Measurements from ENCODE around the gene DNAAF5.

DNAAF5 gene

DNA sequence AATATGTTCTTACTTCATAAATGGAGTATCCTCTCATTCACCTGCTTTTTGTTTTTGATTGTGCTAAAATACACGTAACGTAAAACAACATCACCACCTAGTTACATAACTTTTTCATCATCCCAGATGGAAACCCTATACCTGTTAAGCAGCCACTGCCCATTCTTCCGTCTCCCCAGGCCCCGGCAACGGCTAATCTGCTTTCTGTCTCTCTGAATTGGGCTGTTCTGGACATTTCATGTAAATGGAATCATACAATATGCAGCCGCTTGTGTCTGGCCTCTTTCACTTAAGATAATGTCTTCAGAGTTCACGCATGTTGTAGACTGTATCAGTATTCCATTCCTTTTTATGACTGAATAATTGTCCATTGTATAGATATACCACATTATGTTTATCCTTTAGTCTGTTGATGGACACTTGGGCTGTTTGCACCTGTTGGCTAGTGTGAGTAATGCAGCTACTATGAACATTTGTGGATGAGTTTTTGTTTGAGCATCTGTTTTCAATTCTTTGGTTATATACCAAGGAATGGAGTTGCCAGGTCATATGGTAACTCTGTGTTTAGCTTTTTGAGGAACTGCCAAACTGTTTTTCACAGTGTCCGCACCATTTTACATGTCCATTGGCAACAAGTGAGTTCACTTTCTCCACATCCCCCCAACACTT, 91.7 kb downstream of the DNAAF5 start:
- peak; percentile 28 for DNase-seq

DNA sequence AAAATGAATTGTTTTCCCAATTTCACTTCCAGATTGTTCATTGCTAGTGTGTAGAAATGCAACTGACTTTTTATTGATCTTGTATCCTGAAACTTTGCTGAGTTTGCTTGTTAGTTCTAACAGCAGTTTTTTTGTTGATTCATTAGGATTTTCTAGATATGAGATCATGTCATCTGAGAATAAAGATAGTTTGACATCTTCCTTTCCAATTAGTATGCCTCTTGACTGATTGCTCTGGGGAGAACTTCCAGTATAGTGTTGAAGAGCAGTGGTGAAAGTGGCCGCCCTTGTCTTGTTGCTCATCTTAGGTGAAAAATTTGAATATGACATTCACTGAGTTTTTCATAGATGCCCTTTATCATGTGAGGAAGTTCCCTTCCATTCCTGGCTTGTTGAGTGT, 93.8 kb downstream of the DNAAF5 start:
- DNase-seq, result no peak

DNA sequence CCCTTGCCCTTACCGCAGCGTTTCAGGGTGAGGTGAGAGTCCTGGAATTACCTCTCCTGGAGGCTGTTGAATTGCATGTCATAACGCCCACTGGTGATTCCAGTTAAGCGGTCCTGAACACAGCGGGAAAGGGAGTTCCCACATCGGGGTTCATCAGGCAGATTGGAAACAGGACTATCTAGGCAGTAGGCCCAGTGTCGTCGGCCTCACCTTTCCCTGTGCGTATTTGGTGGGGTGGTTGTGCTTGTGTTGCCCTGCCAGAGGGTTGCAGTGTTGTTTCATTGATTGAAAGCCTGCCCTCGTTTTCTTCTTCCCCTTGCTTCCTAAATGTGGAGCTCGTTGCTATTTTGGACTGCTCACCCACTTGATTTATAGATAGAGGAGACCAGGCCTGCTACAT, 95.2 kb downstream of the DNAAF5 start:
- DNase-seq, result no peak

DNA sequence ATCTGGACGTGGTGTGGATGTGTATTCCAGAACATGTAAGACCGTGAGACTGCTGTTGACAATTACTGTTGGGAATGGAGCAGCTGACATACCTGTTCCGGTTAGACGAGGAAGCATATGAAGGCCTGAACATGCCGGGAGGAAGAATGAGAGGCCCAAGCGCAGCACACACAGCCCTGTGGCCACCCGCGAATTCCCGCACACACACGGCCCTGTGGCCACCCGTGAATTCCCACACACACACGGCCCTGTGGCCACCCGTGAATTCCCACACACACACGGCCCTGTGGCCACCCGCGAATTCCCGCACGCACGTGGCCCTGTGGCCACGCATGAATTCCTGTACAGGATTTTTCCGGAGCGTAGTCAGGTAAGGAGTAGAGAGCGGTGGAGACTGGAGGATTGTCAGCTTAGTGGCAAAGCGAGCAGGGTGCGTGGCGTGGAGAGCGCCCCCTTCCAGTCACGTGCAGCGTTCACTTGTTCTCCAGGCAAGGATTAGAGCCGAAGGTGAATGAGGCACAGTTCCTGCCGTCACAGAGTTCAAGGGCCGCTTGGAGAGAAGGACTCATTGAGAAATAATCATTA, 96.3 kb downstream of the DNAAF5 start:
- DNase-seq, result no peak

- DNase-seq, result no peak
Measured at GRCh38 chr7:823649-824048, 97.2 kb downstream of the DNAAF5 start.

DNA sequence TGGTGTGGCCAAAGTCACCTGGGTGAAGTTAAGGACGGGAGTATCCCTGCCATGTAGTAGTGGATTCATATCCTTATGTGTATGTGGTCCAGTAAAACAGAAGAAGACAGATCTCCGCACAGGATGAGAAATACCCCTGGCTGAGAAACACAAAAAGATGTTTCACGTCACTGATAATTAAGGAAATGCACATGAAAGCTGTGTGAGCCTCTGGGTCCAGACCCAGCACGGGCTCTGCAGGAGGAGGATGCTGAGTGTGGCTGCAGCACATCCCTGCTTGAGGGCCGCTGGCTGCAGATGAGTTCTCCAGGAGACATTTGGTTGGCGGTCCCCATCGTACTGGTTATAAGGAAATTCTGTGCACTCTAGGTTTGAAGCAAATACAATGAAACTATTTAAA, 97.6 kb downstream of the DNAAF5 start:
- no peak for DNase-seq

DNA sequence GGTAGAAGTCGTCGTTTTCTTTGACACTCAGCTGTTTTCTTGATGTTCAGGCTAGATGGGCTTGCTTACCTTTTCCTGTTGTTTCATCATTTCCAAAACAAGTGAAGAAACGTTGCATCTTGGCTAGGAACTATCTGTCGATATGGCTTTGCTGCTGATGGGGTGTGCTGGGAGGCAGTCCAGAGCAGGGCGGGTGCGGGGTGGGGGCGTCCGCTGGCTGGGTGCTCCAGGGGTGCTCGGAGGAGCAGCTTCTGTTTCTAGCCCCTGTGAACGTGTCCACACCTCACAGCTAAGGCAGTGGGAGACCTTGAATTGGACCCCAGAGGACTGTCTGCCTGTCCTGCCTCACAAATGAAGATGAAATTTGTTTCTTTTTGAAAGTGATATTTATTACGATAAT, 98.2 kb downstream of the DNAAF5 start:
- no peak for DNase-seq

GRCh38 chr7:825386-825785, 98.9 kb downstream of the DNAAF5 start:
- DNase-seq, result no peak

- DNase-seq, result no peak
Measured at GRCh38 chr7:826230-826917, 99.9 kb downstream of the DNAAF5 start.

- DNase-seq, result no peak
Measured at GRCh38 chr7:828793-829561, 102.5 kb downstream of the DNAAF5 start.

GRCh38 chr7:830069-830468, 103.6 kb downstream of the DNAAF5 start:
- no peak for DNase-seq

GRCh38 chr7:831596-832166, 105.2 kb downstream of the DNAAF5 start:
- peak; percentile 42 for DNase-seq

- DNase-seq, result peak; percentile 71
Measured at GRCh38 chr7:832167-832967, 105.9 kb downstream of the DNAAF5 start, which contains the start of gene SUN1. SUN1 (plus strand) TSS chr7:832476; CDS start chr7:832525, 49 bp downstream.

DNA sequence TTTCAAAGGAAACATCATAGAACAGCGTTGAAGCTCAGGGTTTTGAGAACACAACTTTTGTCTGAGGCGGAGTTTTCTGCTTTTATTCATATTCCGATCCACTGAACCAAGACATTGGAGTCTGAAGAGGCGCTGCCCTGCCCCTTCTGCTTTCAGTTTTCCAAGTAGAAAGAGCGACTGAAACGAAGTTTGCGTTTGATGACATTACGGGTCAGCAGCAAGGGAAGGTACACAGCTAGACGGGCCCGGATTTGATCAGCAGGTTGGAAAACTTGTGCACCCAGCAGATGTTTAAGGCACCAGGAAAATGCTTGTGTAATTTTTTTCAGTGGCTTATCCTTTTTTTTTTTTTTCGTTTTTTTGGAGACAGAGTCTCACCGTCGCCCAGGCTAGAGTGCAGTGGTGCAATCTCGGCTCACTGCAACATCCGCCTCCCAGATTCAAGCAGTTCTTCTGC, 106.5 kb downstream of the DNAAF5 start:
- no peak for DNase-seq

- no peak for DNase-seq
Measured at GRCh38 chr7:833601-834258, 107.2 kb downstream of the DNAAF5 start.

DNA sequence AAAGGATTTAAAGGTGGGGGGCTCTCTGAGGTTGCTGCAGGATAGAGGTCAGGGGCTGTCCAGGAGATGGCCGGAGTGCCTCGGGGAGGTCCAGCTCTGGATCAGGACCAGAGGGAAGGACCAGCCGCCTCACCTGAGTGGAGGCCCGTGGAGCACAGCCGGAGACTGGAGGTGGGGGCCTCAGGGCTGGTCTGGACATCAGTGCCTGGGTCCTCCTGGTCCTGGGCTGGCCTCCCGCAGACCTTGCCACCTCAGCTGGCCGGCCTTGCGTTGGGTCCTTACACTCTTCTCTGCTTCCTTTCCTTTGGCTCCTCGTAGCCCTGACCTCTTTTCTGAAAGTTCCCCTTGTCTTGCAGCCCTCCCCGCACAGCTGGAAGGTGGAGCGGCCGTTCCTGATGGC, 107.8 kb downstream of the DNAAF5 start:
- DNase-seq, result no peak

DNA sequence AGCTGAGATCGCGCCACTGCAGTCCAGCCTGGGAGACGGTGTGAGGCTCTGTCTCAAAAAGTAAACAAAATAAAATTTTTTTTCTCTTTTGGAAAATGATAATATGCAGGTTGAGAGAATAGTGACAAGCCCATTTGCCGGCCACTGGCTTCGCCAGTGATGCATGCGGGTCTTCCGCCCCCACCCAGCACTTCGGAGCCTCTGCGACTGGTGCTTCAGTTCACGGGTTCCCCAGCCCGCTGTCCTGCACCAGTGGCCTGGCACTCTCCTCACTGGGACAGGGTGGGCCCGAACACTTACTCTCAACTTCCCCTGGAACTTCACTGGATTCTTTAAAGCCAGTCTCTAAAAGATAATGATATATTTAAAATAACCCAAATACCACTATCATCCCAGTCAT, 108.5 kb downstream of the DNAAF5 start:
- no peak for DNase-seq

DNA sequence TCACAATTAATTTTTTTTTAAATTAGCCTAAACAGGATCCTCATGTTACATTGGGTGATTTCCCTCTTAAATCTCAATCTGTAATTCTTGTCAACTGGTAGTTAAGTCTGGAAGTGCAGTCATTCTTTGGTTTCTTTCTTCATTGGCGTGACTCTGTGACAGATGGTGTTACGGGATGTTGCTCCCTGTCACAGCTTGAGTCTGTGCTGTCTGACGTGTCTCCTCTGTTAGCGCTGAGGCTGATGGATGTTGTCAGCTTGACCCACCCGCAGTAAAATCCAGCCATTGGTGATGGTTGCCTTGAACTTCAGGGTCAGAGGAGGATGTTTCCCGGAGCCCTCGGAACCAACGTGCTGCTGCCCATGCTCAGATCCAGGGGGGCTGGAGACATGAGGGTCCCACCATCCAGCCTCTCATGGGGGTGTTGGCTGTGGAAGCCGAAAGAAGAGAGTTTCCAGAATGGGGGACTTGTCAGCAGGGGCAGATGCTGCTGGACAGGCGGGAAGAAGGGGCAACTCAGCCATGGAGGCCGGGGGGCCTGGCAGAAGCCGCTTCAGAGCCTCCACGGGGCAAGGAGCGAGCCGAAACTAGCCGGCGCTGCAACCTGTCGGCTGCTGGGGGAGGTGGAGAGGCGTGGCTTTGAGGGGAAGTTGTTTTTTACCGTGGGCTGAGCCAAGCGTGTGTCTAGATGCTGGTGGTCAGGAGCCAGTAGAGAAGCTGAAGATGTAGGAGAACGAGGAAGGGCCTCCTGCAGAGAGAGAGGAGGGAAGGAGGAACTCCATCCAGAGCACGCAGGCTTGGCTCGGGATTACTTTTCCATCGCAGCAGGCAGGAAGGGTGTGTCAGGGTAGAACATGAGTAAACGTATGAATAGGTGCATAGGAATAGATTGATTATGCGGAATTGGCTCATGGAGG, 109.2 kb downstream of the DNAAF5 start:
- DNase-seq, result no peak
